Hepatocyte (in vitro differentiated cells): ENCODE results near the gene MEOX2. TPM values are rescaled to one million over a fixed set of nuclear protein-coding genes. Genes with fewer than 3 reads are reported as not detected.

Source experiments
- DNase-seq: peaks from one replicate; pipeline ENCODE4 v3.0.0-alpha.2; 2016; ENCODE audit warnings: low spot score
- H2AFZ ChIP-seq: fragments of 200-600 bp; sonication (generic); 2 replicates; pipeline ENCODE4 v1.6.0; 2016; ENCODE audit warnings: antibody characterized with exemption, mild to moderate bottlenecking
- H3K27ac ChIP-seq: fragments of 200-600 bp; sonication (generic); 2 replicates; pipeline ENCODE4 v1.5.1; 2016; ENCODE audit warnings: mild to moderate bottlenecking
- H3K27me3 ChIP-seq: fragments of 200-600 bp; sonication (generic); 2 replicates; pipeline ENCODE4 v1.6.1; 2016
- H3K36me3 ChIP-seq: fragments of 200-600 bp; sonication (generic); replicated peaks from 2 replicates; pipeline ENCODE4 v1.5.1; 2016; ENCODE audit warnings: low read depth; ENCODE audit not compliant: insufficient read depth
- H3K4me1 ChIP-seq: fragments of 200-600 bp; sonication (generic); 2 replicates; pipeline ENCODE4 v1.5.1; 2016; ENCODE audit warnings: mild to moderate bottlenecking, moderate library complexity; ENCODE audit not compliant: insufficient read depth
- H3K4me2 ChIP-seq: fragments of 200-600 bp; sonication (generic); 2 replicates; pipeline ENCODE4 v1.6.0; 2016
- H3K4me3 ChIP-seq: fragments of 200-600 bp; sonication (generic); 2 replicates; pipeline ENCODE4 v1.5.1; 2016; ENCODE audit warnings: mild to moderate bottlenecking
- H3K79me2 ChIP-seq: fragments of 200-600 bp; sonication (generic); 2 replicates; pipeline ENCODE4 v1.6.0; 2017; ENCODE audit warnings: mild to moderate bottlenecking
- H3K9me2 ChIP-seq: fragments of 200-600 bp; sonication (generic); replicated peaks from 2 replicates; pipeline ENCODE4 v1.6.0; 2017; ENCODE audit warnings: mild to moderate bottlenecking; ENCODE audit not compliant: insufficient read depth
- H3K9me3 ChIP-seq: fragments of 200-600 bp; sonication (generic); 2 replicates; pipeline ENCODE4 v1.5.1; 2016; ENCODE audit warnings: low read depth, mild to moderate bottlenecking
- H4K20me1 ChIP-seq: fragments of 200-600 bp; sonication (generic); 2 replicates; pipeline ENCODE4 v1.6.0; 2016; ENCODE audit warnings: mild to moderate bottlenecking; ENCODE audit not compliant: insufficient read depth, poor library complexity, severe bottlenecking
- EZH2 ChIP-seq: fragments of 200-600 bp; sonication (generic); IDR thresholded peaks from 2 replicates; pipeline ENCODE4 v1.6.1; 2016; ENCODE audit warnings: antibody characterized with exemption, mild to moderate bottlenecking, borderline replicate concordance
- EZH2phosphoT487 ChIP-seq: fragments of 200-600 bp; sonication (generic); IDR thresholded peaks from one replicate; pipeline ENCODE4 v1.6.1; 2018; ENCODE audit warnings: antibody characterized with exemption, mild to moderate bottlenecking, low read depth, moderate library complexity; ENCODE audit not compliant: unreplicated experiment, severe bottlenecking
- WGBS: methylation state at CpG from one replicate; pipeline ENCODE4 v1.1.6; 2016; ENCODE audit warnings: low lambda C conversion rate; ENCODE audit errors: missing lambda C conversion rate; 5-methylcytosine and 5-hydroxymethylcytosine counted together
- polyA plus RNA-seq: library from polyadenylated mRNA; unstranded; fragments of >200 nt; fragmentation: Nextera tagmentation; extraction: Ambion mirVana; gene quantifications from 2 replicates; pipeline ENCODE4 v1.2.1, GENCODE V29; 2016
- total RNA-seq: library from RNA; depleted of rRNA; stranded (reverse); fragments of >200 nt; gene quantifications from 2 replicates; pipeline ENCODE4 v1.2.3, GENCODE V29; 2014
- TF ChIP-seq, protein P1 (sequence below): fragments of 200-600 bp; sonication (generic); IDR thresholded peaks from 2 replicates; pipeline ENCODE4 v1.5.1; 2016; ENCODE audit warnings: antibody characterized with exemption, mild to moderate bottlenecking; ENCODE audit not compliant: poor library complexity

Gene MEOX2
- total and polyA plus RNA-seq, 2 experiments from 2014 or later = 1.3 to 2.0 TPM

DNA sequence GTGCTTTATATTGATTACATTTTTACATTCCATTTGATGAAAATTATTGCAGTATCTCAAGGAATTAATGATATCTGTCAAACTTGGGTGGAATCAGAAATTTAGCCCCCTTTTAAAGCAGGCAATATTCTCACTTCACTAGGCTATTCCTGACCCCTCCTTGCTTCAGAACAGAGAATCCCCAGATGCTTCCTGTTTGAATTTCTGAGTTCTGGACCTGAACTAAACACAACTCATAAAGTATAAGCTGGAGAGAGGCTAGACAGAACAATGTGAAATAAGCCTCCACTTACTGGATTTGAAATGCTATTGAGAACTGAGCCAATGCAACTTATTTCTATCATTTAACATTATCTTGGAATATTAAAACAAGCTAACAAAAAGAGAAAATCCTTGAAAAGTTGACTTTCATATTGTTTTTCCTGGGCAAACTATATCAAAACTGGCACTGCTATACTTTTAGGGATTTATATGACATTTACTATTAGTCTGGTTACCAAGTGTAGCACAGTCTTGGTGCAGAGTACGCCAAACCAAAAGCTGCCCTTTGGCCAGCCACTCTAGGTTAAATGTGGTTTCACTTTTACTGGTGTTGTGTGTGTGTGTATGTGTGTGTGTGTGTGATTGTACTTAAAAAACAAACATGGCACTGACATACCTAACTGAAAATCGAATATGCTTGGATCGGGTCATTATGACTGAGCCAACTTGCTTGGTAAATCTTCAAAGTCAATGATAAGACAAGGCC lies 105.7 kb downstream of the MEOX2 start:
- H3K9me3 ChIP-seq = no peaks in the 10 kb centered on the region
- no peaks in the 10 kb centered on the region for H3K79me2 ChIP-seq
- no peak overlapping the region for H2AFZ ChIP-seq
- no peaks in the 10 kb centered on the region for H3K27me3 ChIP-seq
- TF ChIP-seq EZH2phosphoT487 (no peak), EZH2 (no peak)
- TF ChIP-seq, protein P1, sequence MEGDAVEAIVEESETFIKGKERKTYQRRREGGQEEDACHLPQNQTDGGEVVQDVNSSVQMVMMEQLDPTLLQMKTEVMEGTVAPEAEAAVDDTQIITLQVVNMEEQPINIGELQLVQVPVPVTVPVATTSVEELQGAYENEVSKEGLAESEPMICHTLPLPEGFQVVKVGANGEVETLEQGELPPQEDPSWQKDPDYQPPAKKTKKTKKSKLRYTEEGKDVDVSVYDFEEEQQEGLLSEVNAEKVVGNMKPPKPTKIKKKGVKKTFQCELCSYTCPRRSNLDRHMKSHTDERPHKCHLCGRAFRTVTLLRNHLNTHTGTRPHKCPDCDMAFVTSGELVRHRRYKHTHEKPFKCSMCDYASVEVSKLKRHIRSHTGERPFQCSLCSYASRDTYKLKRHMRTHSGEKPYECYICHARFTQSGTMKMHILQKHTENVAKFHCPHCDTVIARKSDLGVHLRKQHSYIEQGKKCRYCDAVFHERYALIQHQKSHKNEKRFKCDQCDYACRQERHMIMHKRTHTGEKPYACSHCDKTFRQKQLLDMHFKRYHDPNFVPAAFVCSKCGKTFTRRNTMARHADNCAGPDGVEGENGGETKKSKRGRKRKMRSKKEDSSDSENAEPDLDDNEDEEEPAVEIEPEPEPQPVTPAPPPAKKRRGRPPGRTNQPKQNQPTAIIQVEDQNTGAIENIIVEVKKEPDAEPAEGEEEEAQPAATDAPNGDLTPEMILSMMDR = no peak
- WGBS = 83% methylated on average over 3 of the region's 3 CpGs
- no peak for DNase-seq
- H3K36me3 ChIP-seq = no peaks in the 10 kb centered on the region
- H3K27ac ChIP-seq = no peak overlapping the region
- H3K4me1 ChIP-seq = no peaks in the 10 kb centered on the region
- H4K20me1 ChIP-seq = no peaks in the 10 kb centered on the region
- no peak overlapping the region for H3K4me2 ChIP-seq
- no peak overlapping the region for H3K4me3 ChIP-seq
- H3K9me2 ChIP-seq = no peaks in the 10 kb centered on the region

DNA sequence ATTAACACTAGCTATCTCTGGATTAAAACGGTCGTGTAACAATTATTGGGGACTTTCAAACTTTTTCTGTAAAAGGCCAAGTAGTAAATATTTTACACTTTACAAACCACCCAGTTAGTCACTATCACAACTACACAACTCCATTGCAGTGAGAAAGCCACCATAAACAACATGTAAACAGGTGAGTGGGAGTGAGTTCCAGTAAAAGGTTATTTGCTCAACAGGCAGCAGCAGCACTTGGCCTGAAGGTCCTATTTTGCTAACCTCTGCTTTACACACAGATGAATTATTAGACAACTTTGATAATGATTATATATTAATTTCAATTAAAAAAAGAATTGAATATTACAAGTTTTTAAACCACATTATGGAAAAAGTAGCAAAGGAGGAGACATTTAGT lies 108.9 kb downstream of the MEOX2 start:
- DNase-seq = no peak
- Histone ChIP-seq H2AFZ (no peak overlapping the region), H3K36me3 (no peaks in the 10 kb centered on the region), H3K79me2 (no peaks in the 10 kb centered on the region), H3K4me1 (no peaks in the 10 kb centered on the region), H3K4me3 (no peak overlapping the region), H4K20me1 (no peaks in the 10 kb centered on the region), H3K9me3 (no peaks in the 10 kb centered on the region), H3K27ac (no peak overlapping the region), H3K9me2 (no peaks in the 10 kb centered on the region), H3K27me3 (no peaks in the 10 kb centered on the region), H3K4me2 (no peak overlapping the region)
- no peak for TF ChIP-seq EZH2phosphoT487
- no peak for TF ChIP-seq EZH2
- TF ChIP-seq, protein P1 = no peak
- 95% methylated on average over 2 of the region's 2 CpGs for WGBS

DNA sequence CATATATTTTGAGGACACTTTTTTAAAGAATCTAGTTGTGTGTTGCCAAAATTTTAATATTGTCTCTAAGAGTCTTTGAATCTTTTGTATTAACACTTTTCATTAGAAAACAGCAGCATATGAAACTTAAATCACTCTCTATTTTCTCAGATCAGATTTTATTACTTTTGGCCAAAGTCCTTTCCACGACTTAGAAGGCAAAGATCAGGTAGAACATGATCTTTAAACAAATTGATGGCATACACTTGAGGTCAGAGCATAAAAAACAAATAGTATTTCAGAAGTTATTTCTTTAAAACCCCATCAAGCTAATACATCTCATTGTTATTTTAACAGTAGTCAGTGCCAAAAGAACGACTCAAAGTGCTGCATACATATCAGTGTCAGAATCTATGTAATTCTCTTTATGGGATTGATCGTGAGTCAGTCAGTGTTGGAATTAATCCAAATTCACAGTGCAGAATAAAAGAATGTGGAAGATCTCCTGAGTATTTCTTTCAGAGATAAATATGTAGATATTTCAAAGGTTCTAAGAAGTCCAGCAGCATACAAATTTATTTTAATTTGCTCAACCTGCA lies 115.1 kb downstream of the MEOX2 start:
- no peak overlapping the region for H3K27ac ChIP-seq
- WGBS = 38% methylated on average over 3 of the region's 3 CpGs
- H2AFZ ChIP-seq = no peak overlapping the region
- H3K4me3 ChIP-seq = no peak overlapping the region
- no peaks in the 10 kb centered on the region for H3K79me2 ChIP-seq
- no peaks in the 10 kb centered on the region for H3K27me3 ChIP-seq
- H3K9me2 ChIP-seq = no peaks in the 10 kb centered on the region
- H3K4me1 ChIP-seq = no peaks in the 10 kb centered on the region
- no peak for DNase-seq
- TF ChIP-seq, protein P1 = no peak
- TF ChIP-seq EZH2 = no peak
- TF ChIP-seq EZH2phosphoT487 = no peak
- H4K20me1 ChIP-seq = no peaks in the 10 kb centered on the region
- no peak overlapping the region for H3K4me2 ChIP-seq
- H3K9me3 ChIP-seq = no peaks in the 10 kb centered on the region
- H3K36me3 ChIP-seq = no peaks in the 10 kb centered on the region
